Psoas muscle (tissue), 8 donors: Measurements from ENCODE around the gene RETN. TPM values are rescaled to one million over a fixed set of nuclear protein-coding genes. Genes with fewer than 3 reads are reported as not detected.
A peak's percentile ranks its signal among the peaks of the same experiment; 100 is the strongest.

Experiments used
- ATAC-seq, 4 donors: fragments of 200-7000 bp; cut with Tn5 transposase; one replicate each; pipeline ENCODE4 v1.9.1; 2020; ENCODE audit warnings: moderate library complexity in 3 of 4, mild to moderate bottlenecking in 2 of 4
- DNase-seq, 2 donors: peaks; one replicate each; pipeline ENCODE4 v3.0.0-alpha.2; 2020
- H3K27ac ChIP-seq: fragments of 200-600 bp; one replicate; pipeline ENCODE4 v1.8.0; 2022
- H3K27me3 ChIP-seq, 3 donors: fragments of 200-600 bp in 1 of 3; one replicate each; pipeline versions ENCODE4 v1.6.1 to v1.8.0; 2013 to 2022; ENCODE audit warnings: low read length in 2 of 3, mild to moderate bottlenecking in 2 of 3, moderate library complexity in 1 of 3; ENCODE audit not compliant: insufficient read depth in 3 of 3
- H3K36me3 ChIP-seq, 2 donors: fragments of 200-600 bp in 1 of 2; one replicate each; pipeline versions ENCODE4 v1.6.1 to v1.8.0; 2013 to 2022; ENCODE audit warnings: low read depth in 1 of 2, mild to moderate bottlenecking in 1 of 2, moderate library complexity in 1 of 2; ENCODE audit not compliant: insufficient read depth in 1 of 2
- H3K4me1 ChIP-seq: fragments of 200-600 bp; one replicate; pipeline ENCODE4 v1.8.0; 2022
- H3K4me3 ChIP-seq: fragments of 200-600 bp; one replicate; pipeline ENCODE4 v1.8.0; 2022; ENCODE audit warnings: mild to moderate bottlenecking
- H3K9me3 ChIP-seq: fragments of 200-600 bp; one replicate; pipeline ENCODE4 v1.8.0; 2022
- CTCF ChIP-seq: fragments of 200-600 bp; IDR thresholded peaks from one replicate; pipeline ENCODE4 v1.8.0; 2022; ENCODE audit warnings: antibody characterized with exemption
- WGBS, 3 donors: extraction: QIAGEN DNeasy Blood & Tissue Kit; methylation state at CpG; one replicate each; pipeline versions ENCODE4 v1.1.6 to v1.1.7; 2013; 5-methylcytosine and 5-hydroxymethylcytosine counted together
- intact Hi-C, 2 donors: fragments of 100-400 bp; cut with DNase I; formaldehyde crosslinking; loops; one replicate each; pipeline versions ENCODE4 v1.11.0 to v1.14.2; 2022
- polyA plus RNA-seq, 3 donors: library from polyadenylated mRNA; stranded (reverse); fragments of 200-250 nt; gene quantifications; one replicate each; pipeline ENCODE4 v1.2.3, GENCODE V29; 2013
- total RNA-seq, 4 donors: library from RNA; stranded (reverse); fragmentation: NEBNext Ultra II Directional in 2 of 4; extraction: Animal tissue kit (Norgen Biotek cat#: 25700) in 2 of 4; gene quantifications; one replicate each; pipeline versions ENCODE4 v1.2.1 to v1.2.4, GENCODE V29; 2021 to 2023
- donor health status: healthy with polysubstance abuse.
- donor health status: DM: no; HTN: no; CAD: no; lungs with moderate emphysema.
- donor health status: Bipolar disorder and iron deficiency.
- donor health status: healthy.
- donor health status: DM: yes; HTN: yes; CAD: no.
- donor health status: DM: no; HTN: no; CAD: no.
- donor health status: DM: no; HTN: no; CAD: no.
- donor health status: DM: yes; HTN: yes; CAD: no.

Gene RETN
- total and polyA plus RNA-seq, 7 donors: 0.46 to 4.7 (median 0.57) TPM; not detected in 2

- no peaks in the 10 kb centered on the region for H3K9me3 ChIP-seq
- ATAC-seq: no peak
- WGBS, 3 donors: 27 to 41% (median 36%) methylated on average over 10 of the region's 10 CpGs
- H3K4me1 ChIP-seq: no peaks in the 10 kb centered on the region
- H3K4me3 ChIP-seq: no peak within 1 kb of the TSS
- no peak for TF ChIP-seq CTCF
- H3K36me3 ChIP-seq: no peaks in the 10 kb centered on the region
- H3K27me3 ChIP-seq: peaks cover 0 to 27% (median 2%) of the 10 kb centered on the region in 3 donors
- intact Hi-C loops: loop anchor here in 1 of 2 donors (5.0 kb wide), 1 partner anchor 110 kb away; no protein-coding TSS in a partner anchor
- H3K27ac ChIP-seq: no peak within 1 kb of the TSS
- DNase-seq: no peak
Observed at GRCh38 chr19:7676854-7677253, 8.0 kb downstream of the RETN start, which contains the start of gene MCEMP1. Gene MCEMP1 (plus strand): TSS chr19:7677090. CDS start chr19:7677121, 31 bp downstream.

- DNase-seq: no peak
- H3K4me3 ChIP-seq: no peak overlapping the region
- H3K27me3 ChIP-seq: peaks cover 0 to 18% (median 0%) of the 10 kb centered on the region in 3 donors
- H3K27ac ChIP-seq: no peak overlapping the region
- intact Hi-C loops: loop anchor here in 1 of 2 donors (5.0 kb wide), 1 partner anchor 110 kb away; no protein-coding TSS in a partner anchor
- peaks cover 0 to 6% of the 10 kb centered on the region in 2 donors for H3K36me3 ChIP-seq
- H3K9me3 ChIP-seq: no peaks in the 10 kb centered on the region
- no peak for TF ChIP-seq CTCF
- no peak for ATAC-seq
- H3K4me1 ChIP-seq: no peaks in the 10 kb centered on the region
- WGBS, 3 donors: 37 to 44% (median 43%) methylated on average over 12 of the region's 12 CpGs
Observed at GRCh38 chr19:7677669-7678311, 8.9 kb downstream of the RETN start.

- Histone ChIP-seq H3K9me3 (no peaks in the 10 kb centered on the region), H3K4me1 (no peaks in the 10 kb centered on the region), H3K27ac (no peak overlapping the region), H3K27me3 (peaks cover 0 to 14% (median 0%) of the 10 kb centered on the region in 3 donors), H3K4me3 (no peak overlapping the region), H3K36me3 (peaks cover 0 to 20% of the 10 kb centered on the region in 2 donors)
- TF ChIP-seq CTCF: no peak
- intact Hi-C loops: loop anchor here in 1 of 2 donors (5.0 kb wide), 1 partner anchor 112 kb away; no protein-coding TSS in a partner anchor
- ATAC-seq (peak in 2 of 4 donors; percentile 24 to 29), DNase-seq (peak in 1 of 2 donors; percentile 64)
- 49 to 61% (median 55%) methylated on average over 30 of the region's 30 CpGs for WGBS, 3 donors
Observed at GRCh38 chr19:7678971-7679751, 10.3 kb downstream of the RETN start.

GRCh38 chr19:7679771-7680605 is 11.1 kb downstream of the RETN start:
- DNase-seq: no peak
- 49 to 53% (median 50%) methylated on average over 22 of the region's 22 CpGs for WGBS, 3 donors
- no peak for ATAC-seq
- Histone ChIP-seq H3K27me3 (peaks cover 0 to 14% (median 0%) of the 10 kb centered on the region in 3 donors), H3K4me1 (no peaks in the 10 kb centered on the region), H3K4me3 (peak overlapping the region; percentile 100), H3K36me3 (peaks cover 0 to 23% of the 10 kb centered on the region in 2 donors), H3K9me3 (no peaks in the 10 kb centered on the region), H3K27ac (peak overlapping the region; percentile 93)
- no peak for TF ChIP-seq CTCF
- intact Hi-C loops: loop anchor here (1.0 to 5.0 kb wide), 5 partner anchors 28 to 323 kb away; no protein-coding TSS in a partner anchor
